Panc1 (cell line): ENCODE data around the gene FGGY. TPM values are rescaled to one million over a fixed set of nuclear protein-coding genes. Genes with fewer than 3 reads are reported as not detected.

ENCODE experiments used
- ATAC-seq: fragments of 200-7000 bp; cut with Tn5 transposase; 2 replicates; pipeline ENCODE4 v1.9.1; 2020; ENCODE audit warnings: mild to moderate bottlenecking, moderate library complexity
- BruUV-seq: library from RNA; stranded (reverse); fragments of 400-500 nt; replicated peaks from 2 replicates; lab custom pipeline; 2021; lab: Mats Ljungman, UMichigan
- CTCF ChIA-PET: fragments of 300-600 bp; sonication (Branson Sonifier 250); formaldehyde crosslinking; loops from one replicate; lab custom pipeline; 2022; ENCODE audit warnings: antibody characterized with exemption; lab: Charles Lee
- POLR2A ChIA-PET: fragments of 300-600 bp; sonication (Branson Sonifier 250); formaldehyde crosslinking; loops from one replicate; lab custom pipeline; 2022; ENCODE audit warnings: antibody characterized with exemption; lab: Charles Lee
- DNase-seq: peaks from one replicate; pipeline ENCODE4 v3.0.0-alpha.2; 2010; ENCODE audit warnings: low read depth, low spot score
- H3K27ac ChIP-seq: 2 replicates; pipeline ENCODE4 v1.5.1; 2011; ENCODE audit warnings: mild to moderate bottlenecking, low read length, inconsistent platforms
- H3K27me3 ChIP-seq: fragments of 200-500 bp; sonication (Bioruptor generic); 2 replicates; pipeline ENCODE4 v1.6.0; 2014; ENCODE audit warnings: low read length, inconsistent platforms; ENCODE audit not compliant: control insufficient read depth, insufficient read depth
- H3K36me3 ChIP-seq: fragments of 200-500 bp; sonication (Bioruptor generic); 2 replicates; pipeline ENCODE4 v1.5.1; 2014; ENCODE audit warnings: inconsistent platforms, mild to moderate bottlenecking, low read length, moderate library complexity; ENCODE audit not compliant: control insufficient read depth, insufficient read depth
- H3K4me1 ChIP-seq: 2 replicates; pipeline ENCODE4 v1.5.1; 2011; ENCODE audit warnings: inconsistent platforms, mild to moderate bottlenecking, low read length, moderate library complexity; ENCODE audit not compliant: control insufficient read depth, insufficient read depth
- H3K4me3 ChIP-seq, 2 experiments: 2 replicates each; pipeline ENCODE4 v1.5.1; 2011 to 2012; ENCODE audit warnings: low read depth in 2 of 2, low read length in 2 of 2, mild to moderate bottlenecking in 2 of 2, inconsistent platforms in 1 of 2, moderate library complexity in 1 of 2
- H3K9me3 ChIP-seq: fragments of 200-500 bp; sonication (Bioruptor generic); 2 replicates; pipeline ENCODE4 v1.5.1; 2014; ENCODE audit warnings: low read depth, mild to moderate bottlenecking, inconsistent platforms, low read length, moderate library complexity; ENCODE audit not compliant: control insufficient read depth, insufficient read depth
- CTCF ChIP-seq: fragments of 450-650 bp; IDR thresholded peaks from 2 replicates; pipeline ENCODE4 v1.5.1; 2017; ENCODE audit warnings: mild to moderate bottlenecking
- POLR2AphosphoS5 ChIP-seq: IDR thresholded peaks from 2 replicates; pipeline ENCODE4 v1.6.1; 2012; ENCODE audit warnings: mild to moderate bottlenecking, low read depth, low read length, moderate library complexity
- SIN3A ChIP-seq: IDR thresholded peaks from 2 replicates; pipeline ENCODE4 v1.6.1; 2012; ENCODE audit warnings: low read depth, mild to moderate bottlenecking, low read length, moderate library complexity, borderline replicate concordance; ENCODE audit not compliant: insufficient read depth
- TCF7L2 ChIP-seq: IDR thresholded peaks from 2 replicates; pipeline ENCODE4 v1.6.1; 2011; ENCODE audit warnings: mild to moderate bottlenecking, low read depth, low read length, inconsistent platforms
- in situ Hi-C: cut with HindIII; loops from 2 replicates; pipeline ENCODE4 v1.10.0; 2016; ENCODE audit warnings: low sequenced_read_pairs, low pct_unique_long_range_greater_than_20kb
- intact Hi-C: fragments of 100-400 bp; cut with micrococcal nuclease; formaldehyde crosslinking; loops from one replicate; pipeline ENCODE4 v1.10.0; 2022; ENCODE audit not compliant: unreplicated experiment
- total RNA-seq: library from RNA; stranded (reverse); gene quantifications from one replicate; pipeline ENCODE4 v1.2.1, GENCODE V29; 2021; ENCODE audit not compliant: unreplicated experiment
- TF ChIP-seq, protein P1 (sequence below), 2 experiments: IDR thresholded peaks; 2 replicates each; pipeline ENCODE4 v1.6.1; 2011 to 2012; ENCODE audit warnings: low read depth in 2 of 2, control low read depth in 1 of 2, low read length in 1 of 2, mild to moderate bottlenecking in 1 of 2, moderate library complexity in 1 of 2; ENCODE audit not compliant: insufficient read depth in 1 of 2

FGGY gene
- total RNA-seq, 1 experiment from 2014 or later: 15.5 TPM

DNA sequence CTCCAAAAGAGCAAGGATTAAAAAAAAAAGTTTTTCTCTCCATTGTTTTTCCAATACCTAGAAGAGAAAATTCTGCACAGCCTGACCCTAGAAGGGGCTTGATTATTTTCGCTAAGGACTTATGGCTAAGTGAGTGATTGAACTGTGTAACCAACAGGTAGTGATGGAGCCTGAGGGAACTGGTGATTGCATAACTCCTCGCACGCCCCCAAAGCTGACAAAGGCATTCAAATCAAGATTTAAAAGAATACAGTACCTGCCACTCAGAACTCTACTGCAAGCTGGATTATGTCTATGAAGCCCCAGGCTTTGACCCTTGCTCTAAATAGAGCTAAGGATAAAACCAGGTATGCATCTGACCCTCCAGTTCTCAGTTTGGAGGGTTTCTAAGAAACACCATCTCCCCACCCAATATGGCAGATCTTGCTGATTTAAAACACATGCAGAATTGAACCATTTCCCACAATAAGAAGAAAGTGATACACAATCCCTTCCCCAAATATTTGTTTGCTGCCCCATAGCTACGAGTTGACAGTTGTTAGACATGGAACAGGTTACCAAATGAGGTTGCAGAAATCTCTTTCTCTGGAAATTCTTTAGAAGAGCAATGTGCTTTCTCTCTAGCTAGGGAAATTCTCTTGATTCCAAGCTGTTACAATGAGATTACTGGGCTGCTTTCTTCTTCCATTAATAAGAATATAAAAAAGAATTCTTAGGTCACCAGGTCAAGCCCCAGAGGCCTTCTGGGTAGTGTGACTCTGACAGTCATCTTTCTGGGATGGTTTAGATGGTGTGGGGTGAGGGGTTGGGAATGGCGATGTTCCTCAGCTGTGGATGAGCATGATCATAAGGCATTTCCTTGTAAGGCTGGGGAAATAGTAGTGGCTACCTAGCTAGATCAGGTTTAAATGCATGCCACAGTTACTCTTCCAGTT, 35.1 kb downstream of the FGGY start:
- H3K27me3 ChIP-seq: no peaks in the 10 kb centered on the region
- no peaks in the 10 kb centered on the region for H3K4me1 ChIP-seq
- in situ Hi-C loops (no loop called here), intact Hi-C loops (no loop called here)
- H3K4me3 ChIP-seq: no peak overlapping the region
- no peaks in the 10 kb centered on the region for H3K36me3 ChIP-seq
- H3K9me3 ChIP-seq: no peaks in the 10 kb centered on the region
- ChIA-PET CTCF (no interaction called here), POLR2A (no interaction called here)
- no peak overlapping the region for H3K27ac ChIP-seq
- BruUV-seq: no TSS peak
- no peak for DNase-seq
- ATAC-seq: no peak
- TF ChIP-seq, protein P1, sequence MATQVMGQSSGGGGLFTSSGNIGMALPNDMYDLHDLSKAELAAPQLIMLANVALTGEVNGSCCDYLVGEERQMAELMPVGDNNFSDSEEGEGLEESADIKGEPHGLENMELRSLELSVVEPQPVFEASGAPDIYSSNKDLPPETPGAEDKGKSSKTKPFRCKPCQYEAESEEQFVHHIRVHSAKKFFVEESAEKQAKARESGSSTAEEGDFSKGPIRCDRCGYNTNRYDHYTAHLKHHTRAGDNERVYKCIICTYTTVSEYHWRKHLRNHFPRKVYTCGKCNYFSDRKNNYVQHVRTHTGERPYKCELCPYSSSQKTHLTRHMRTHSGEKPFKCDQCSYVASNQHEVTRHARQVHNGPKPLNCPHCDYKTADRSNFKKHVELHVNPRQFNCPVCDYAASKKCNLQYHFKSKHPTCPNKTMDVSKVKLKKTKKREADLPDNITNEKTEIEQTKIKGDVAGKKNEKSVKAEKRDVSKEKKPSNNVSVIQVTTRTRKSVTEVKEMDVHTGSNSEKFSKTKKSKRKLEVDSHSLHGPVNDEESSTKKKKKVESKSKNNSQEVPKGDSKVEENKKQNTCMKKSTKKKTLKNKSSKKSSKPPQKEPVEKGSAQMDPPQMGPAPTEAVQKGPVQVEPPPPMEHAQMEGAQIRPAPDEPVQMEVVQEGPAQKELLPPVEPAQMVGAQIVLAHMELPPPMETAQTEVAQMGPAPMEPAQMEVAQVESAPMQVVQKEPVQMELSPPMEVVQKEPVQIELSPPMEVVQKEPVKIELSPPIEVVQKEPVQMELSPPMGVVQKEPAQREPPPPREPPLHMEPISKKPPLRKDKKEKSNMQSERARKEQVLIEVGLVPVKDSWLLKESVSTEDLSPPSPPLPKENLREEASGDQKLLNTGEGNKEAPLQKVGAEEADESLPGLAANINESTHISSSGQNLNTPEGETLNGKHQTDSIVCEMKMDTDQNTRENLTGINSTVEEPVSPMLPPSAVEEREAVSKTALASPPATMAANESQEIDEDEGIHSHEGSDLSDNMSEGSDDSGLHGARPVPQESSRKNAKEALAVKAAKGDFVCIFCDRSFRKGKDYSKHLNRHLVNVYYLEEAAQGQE (IDR thresholded peaks at IDR 0.05; ENCODE audit: insufficient read depth in 1 of 2, low read depth in 2 of 2, low read length in 1 of 2): no peak
- TF ChIP-seq SIN3A (no peak), CTCF (no peak), TCF7L2 (no peak), POLR2AphosphoS5 (no peak)

DNA sequence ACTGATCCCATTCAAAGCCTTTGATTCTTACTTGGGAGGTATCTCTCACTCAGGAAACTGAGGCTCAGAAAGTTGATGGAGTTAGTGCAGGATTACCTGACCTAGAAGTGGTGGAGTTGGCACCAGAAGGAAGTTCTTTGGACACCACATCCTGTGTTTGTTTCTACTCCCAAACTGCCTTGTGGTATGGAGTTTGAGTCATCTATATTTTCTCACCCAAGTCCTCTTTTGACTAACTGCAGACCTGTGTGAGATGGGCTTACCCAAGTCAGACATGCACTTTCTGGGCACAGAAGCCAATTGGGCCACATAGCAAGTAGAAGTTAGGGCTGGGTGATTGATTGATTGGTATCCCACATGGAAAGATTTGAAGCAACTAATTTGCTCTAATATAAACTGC, 36.1 kb downstream of the FGGY start:
- in situ Hi-C loops: no loop called here
- ChIA-PET POLR2A (no interaction called here), CTCF (no interaction called here)
- Histone ChIP-seq H3K27ac (no peak overlapping the region), H3K4me1 (no peaks in the 10 kb centered on the region), H3K36me3 (no peaks in the 10 kb centered on the region), H3K27me3 (no peaks in the 10 kb centered on the region), H3K4me3 (no peak overlapping the region), H3K9me3 (no peaks in the 10 kb centered on the region)
- no peak for ATAC-seq
- DNase-seq: peak; percentile 15
- TF ChIP-seq SIN3A: no peak
- TF ChIP-seq POLR2AphosphoS5: no peak
- no peak for TF ChIP-seq CTCF
- TF ChIP-seq TCF7L2: no peak
- TF ChIP-seq, protein P1 (IDR thresholded peaks at IDR 0.05; ENCODE audit: insufficient read depth in 1 of 2, low read depth in 2 of 2, low read length in 1 of 2): no peak
- BruUV-seq: no TSS peak
- intact Hi-C loops: no loop called here
